ENCODE results near the gene GSN. TPM values are rescaled to one million over a fixed set of nuclear protein-coding genes. Genes with fewer than 3 reads are reported as not detected.

Gene GSN
- total and polyA plus RNA-seq, 2 experiments from 2014 or later, result 268 to 310 TPM

GRCh38 chr9:121295662-121296191, 27.8 kb downstream of the GSN start:
- H3K4me1 ChIP-seq (ENCODE audit: low read depth), result peaks cover 45% of the 10 kb centered on the region
- DNase-seq (ENCODE audit: low read depth in 1 of 2, low spot score in 1 of 2), result no peak

GRCh38 chr9:121296213-121297127, 28.5 kb downstream of the GSN start:
- H3K27ac ChIP-seq, result peak overlapping the region; percentile 88

More at GRCh38 chr9:121295662-121296191, 27.8 kb downstream of the GSN start:
- no peak for TF ChIP-seq CTCF (IDR thresholded peaks at IDR 0.05; ENCODE audit: low read depth, low read length)
- Histone ChIP-seq H3K27ac (peak overlapping the region; percentile 88), H3K27me3 (no peaks in the 10 kb centered on the region), H3K9me3 (ENCODE audit: low read depth) (no peaks in the 10 kb centered on the region), H3K4me3 (no peak overlapping the region), H3K36me3 (no peaks in the 10 kb centered on the region)

GRCh38 chr9:121297389-121297788, 29.4 kb downstream of the GSN start:
- H3K4me1 ChIP-seq (ENCODE audit: low read depth), result peaks cover 45% of the 10 kb centered on the region
- no peaks in the 10 kb centered on the region for H3K36me3 ChIP-seq
- H3K9me3 ChIP-seq (ENCODE audit: low read depth), result no peaks in the 10 kb centered on the region
- no peak for TF ChIP-seq CTCF (IDR thresholded peaks at IDR 0.05; ENCODE audit: low read depth, low read length)
- no peak for DNase-seq (ENCODE audit: low read depth in 1 of 2, low spot score in 1 of 2)
- no peak overlapping the region for H3K4me3 ChIP-seq
- peak overlapping the region; percentile 88 for H3K27ac ChIP-seq
- H3K27me3 ChIP-seq, result no peaks in the 10 kb centered on the region

More at GRCh38 chr9:121296213-121297127, 28.5 kb downstream of the GSN start:
- Histone ChIP-seq H3K9me3 (ENCODE audit: low read depth) (no peaks in the 10 kb centered on the region), H3K36me3 (no peaks in the 10 kb centered on the region), H3K27me3 (no peaks in the 10 kb centered on the region), H3K4me1 (ENCODE audit: low read depth) (peaks cover 45% of the 10 kb centered on the region), H3K4me3 (no peak overlapping the region)
- DNase-seq (ENCODE audit: low read depth in 1 of 2, low spot score in 1 of 2), result no peak
- TF ChIP-seq CTCF (IDR thresholded peaks at IDR 0.05; ENCODE audit: low read depth, low read length), result no peak

GRCh38 chr9:121298016-121298538, 30.1 kb downstream of the GSN start:
- peak overlapping the region; percentile 88 for H3K27ac ChIP-seq
- DNase-seq (ENCODE audit: low read depth in 1 of 2, low spot score in 1 of 2), result no peak

More at GRCh38 chr9:121298016-121298538, 30.1 kb downstream of the GSN start:
- Histone ChIP-seq H3K27me3 (no peaks in the 10 kb centered on the region), H3K4me1 (ENCODE audit: low read depth) (peaks cover 45% of the 10 kb centered on the region), H3K9me3 (ENCODE audit: low read depth) (no peaks in the 10 kb centered on the region), H3K4me3 (no peak overlapping the region), H3K36me3 (no peaks in the 10 kb centered on the region)
- TF ChIP-seq CTCF (IDR thresholded peaks at IDR 0.05; ENCODE audit: low read depth, low read length), result no peak

Measured in cardiac muscle cell (in vitro differentiated cells and primary cell).